ENCODE measurements around the gene PIANP. TPM values are rescaled to one million over a fixed set of nuclear protein-coding genes. Genes with fewer than 3 reads are reported as not detected.

Gene PIANP
- total RNA-seq, 2 experiments from 2014 or later: 0.17 to 0.44 TPM

GRCh38 chr12:6701078-6701768, 608 bp upstream of the PIANP start:
- Mint-ChIP-seq H3K4me1 (ENCODE audit: low read depth) (peaks cover 13% of the 10 kb centered on the region), H3K27me3 (peaks cover 50% of the 10 kb centered on the region), H3K9me3 (no peaks in the 10 kb centered on the region), H3K36me3 (no peaks in the 10 kb centered on the region), H3K4me3 (peak overlapping the region; percentile 68), H3K27ac (no peak overlapping the region)
- intact Hi-C loops (cut with micrococcal nuclease): no loop called here
- DNase-seq: no peak
- POLR2A ChIA-PET: no interaction called here
- CTCF ChIA-PET: no interaction called here

GRCh38 chr12:6699989-6700645, 498 bp downstream of the PIANP start:
- POLR2A ChIA-PET: interaction anchor here (0.9 kb wide), 1 partner anchor 11 kb away, joined by 8 read pairs; the partner anchor contains the start of gene ZNF384
- H3K9me3 Mint-ChIP-seq: no peaks in the 10 kb centered on the region
- CTCF ChIA-PET: interaction anchor here (0.8 to 1.4 kb wide), 5 partner anchors 11 to 126 kb away, joined by 3 to 4 read pairs (median 3); partner anchors contain the start of genes COPS7A and ZNF384
- DNase-seq: peak; percentile 30
- no peaks in the 10 kb centered on the region for H3K36me3 Mint-ChIP-seq
- intact Hi-C loops (cut with micrococcal nuclease): no loop called here
- peak overlapping the region; percentile 40 for H3K4me3 Mint-ChIP-seq
- no peak overlapping the region for H3K27ac Mint-ChIP-seq
- H3K27me3 Mint-ChIP-seq: peaks cover 47% of the 10 kb centered on the region
- H3K4me1 Mint-ChIP-seq (ENCODE audit: low read depth): peaks cover 13% of the 10 kb centered on the region

- CTCF ChIA-PET: interaction anchor here (0.8 to 1.4 kb wide), 7 partner anchors 10 to 127 kb away, joined by 3 to 4 read pairs (median 3); partner anchors contain the start of genes COPS7A and ZNF384
- Mint-ChIP-seq H3K27ac (no peak overlapping the region), H3K4me1 (ENCODE audit: low read depth) (peaks cover 13% of the 10 kb centered on the region), H3K36me3 (no peaks in the 10 kb centered on the region), H3K27me3 (peaks cover 44% of the 10 kb centered on the region), H3K9me3 (no peaks in the 10 kb centered on the region), H3K4me3 (peak overlapping the region; percentile 40)
- no peak for DNase-seq
- POLR2A ChIA-PET: interaction anchor here (0.9 kb wide), 1 partner anchor 10 kb away, joined by 8 read pairs; the partner anchor contains the start of gene ZNF384
- intact Hi-C loops (cut with micrococcal nuclease): no loop called here
Measured at GRCh38 chr12:6699259-6699988, 1.2 kb downstream of the PIANP start.

GRCh38 chr12:6698352-6699046, 2.1 kb downstream of the PIANP start:
- ChIA-PET CTCF (interaction anchor here (0.6 to 1.4 kb wide), 7 partner anchors 12 to 135 kb away, joined by 3 to 4 read pairs (median 3); no protein-coding TSS in a partner anchor), POLR2A (interaction anchor here (0.6 kb wide), 1 partner anchor 443 kb away, joined by 4 read pairs; no protein-coding TSS in a partner anchor)
- H3K9me3 Mint-ChIP-seq: no peaks in the 10 kb centered on the region
- no peak for DNase-seq
- no peaks in the 10 kb centered on the region for H3K36me3 Mint-ChIP-seq
- no peak overlapping the region for H3K4me3 Mint-ChIP-seq
- H3K27ac Mint-ChIP-seq: no peak overlapping the region
- peaks cover 13% of the 10 kb centered on the region for H3K4me1 Mint-ChIP-seq (ENCODE audit: low read depth)
- intact Hi-C loops (cut with micrococcal nuclease): no loop called here
- peaks cover 37% of the 10 kb centered on the region for H3K27me3 Mint-ChIP-seq

GRCh38 chr12:6697584-6698351, 2.8 kb downstream of the PIANP start:
- Mint-ChIP-seq H3K27ac (no peak overlapping the region), H3K27me3 (peaks cover 32% of the 10 kb centered on the region), H3K4me3 (no peak overlapping the region), H3K9me3 (no peaks in the 10 kb centered on the region), H3K36me3 (no peaks in the 10 kb centered on the region), H3K4me1 (ENCODE audit: low read depth) (peaks cover 13% of the 10 kb centered on the region)
- intact Hi-C loops (cut with micrococcal nuclease): no loop called here
- CTCF ChIA-PET: interaction anchor here (0.6 to 1.1 kb wide), 4 partner anchors 11 to 134 kb away, joined by 3 to 4 read pairs (median 3); no protein-coding TSS in a partner anchor
- peak; percentile 37 for DNase-seq
- POLR2A ChIA-PET: no interaction called here

GRCh38 chr12:6696690-6697583, 3.7 kb downstream of the PIANP start:
- no peaks in the 10 kb centered on the region for H3K36me3 Mint-ChIP-seq
- POLR2A ChIA-PET: no interaction called here
- peaks cover 26% of the 10 kb centered on the region for H3K27me3 Mint-ChIP-seq
- intact Hi-C loops (cut with micrococcal nuclease): no loop called here
- CTCF ChIA-PET: no interaction called here
- no peaks in the 10 kb centered on the region for H3K9me3 Mint-ChIP-seq
- peaks cover 13% of the 10 kb centered on the region for H3K4me1 Mint-ChIP-seq (ENCODE audit: low read depth)
- no peak for DNase-seq
- no peak overlapping the region for H3K4me3 Mint-ChIP-seq
- H3K27ac Mint-ChIP-seq: no peak overlapping the region

GRCh38 chr12:6695313-6696045, 5.1 kb downstream of the PIANP start:
- ChIA-PET CTCF (interaction anchor here (0.5 to 1.6 kb wide), 3 partner anchors 11 to 196 kb away, joined by 3 to 4 read pairs (median 4); no protein-coding TSS in a partner anchor), POLR2A (no interaction called here)
- Mint-ChIP-seq H3K36me3 (no peaks in the 10 kb centered on the region), H3K27ac (no peak overlapping the region), H3K9me3 (no peaks in the 10 kb centered on the region), H3K27me3 (peaks cover 13% of the 10 kb centered on the region), H3K4me3 (no peak overlapping the region), H3K4me1 (ENCODE audit: low read depth) (peaks cover 9% of the 10 kb centered on the region)
- DNase-seq: no peak
- intact Hi-C loops (cut with micrococcal nuclease): no loop called here

- H3K4me1 Mint-ChIP-seq (ENCODE audit: low read depth): peaks cover 13% of the 10 kb centered on the region
- no peak for DNase-seq
- intact Hi-C loops (cut with micrococcal nuclease): no loop called here
- ChIA-PET CTCF (interaction anchor here (0.5 to 1.6 kb wide), 2 partner anchors 10 to 134 kb away, joined by 4 read pairs; no protein-coding TSS in a partner anchor), POLR2A (no interaction called here)
- H3K4me3 Mint-ChIP-seq: no peak overlapping the region
- H3K27ac Mint-ChIP-seq: no peak overlapping the region
- peaks cover under 1% of the 10 kb centered on the region for H3K36me3 Mint-ChIP-seq
- H3K27me3 Mint-ChIP-seq: peaks cover 11% of the 10 kb centered on the region
- no peaks in the 10 kb centered on the region for H3K9me3 Mint-ChIP-seq
Measured at GRCh38 chr12:6694701-6695100, 5.9 kb downstream of the PIANP start.

- Mint-ChIP-seq H3K9me3 (no peaks in the 10 kb centered on the region), H3K36me3 (peaks cover 2% of the 10 kb centered on the region), H3K4me1 (ENCODE audit: low read depth) (peaks cover 6% of the 10 kb centered on the region), H3K27me3 (peaks cover 5% of the 10 kb centered on the region), H3K27ac (no peak overlapping the region), H3K4me3 (no peak overlapping the region)
- DNase-seq: no peak
- CTCF ChIA-PET: no interaction called here
- intact Hi-C loops (cut with micrococcal nuclease): no loop called here
- POLR2A ChIA-PET: no interaction called here
Measured at GRCh38 chr12:6693832-6694355, 6.7 kb downstream of the PIANP start.

- intact Hi-C loops (cut with micrococcal nuclease): no loop called here
- POLR2A ChIA-PET: interaction anchor here (0.8 kb wide), 1 partner anchor 61 kb away, joined by 3 read pairs; the partner anchor contains the start of gene MLF2
- CTCF ChIA-PET: interaction anchor here (0.6 kb wide), 1 partner anchor 415 kb away, joined by 4 read pairs; no protein-coding TSS in a partner anchor
- DNase-seq: no peak
- H3K4me3 Mint-ChIP-seq: no peak overlapping the region
- H3K9me3 Mint-ChIP-seq: no peaks in the 10 kb centered on the region
- no peaks in the 10 kb centered on the region for H3K27me3 Mint-ChIP-seq
- H3K36me3 Mint-ChIP-seq: peaks cover 2% of the 10 kb centered on the region
- H3K27ac Mint-ChIP-seq: no peak overlapping the region
- peaks cover 9% of the 10 kb centered on the region for H3K4me1 Mint-ChIP-seq (ENCODE audit: low read depth)
Measured at GRCh38 chr12:6692888-6693287, 7.7 kb downstream of the PIANP start.
